NCI-H510A (cell line): Measurements from ENCODE around the gene CASK.
A peak's percentile ranks its signal among the peaks of the same experiment; 100 is the strongest.

Experiments
- DNase-seq: peaks from one replicate; lab custom pipeline; 2025; lab: John Stamatoyannopoulos, UW

The CASK gene, protein sequence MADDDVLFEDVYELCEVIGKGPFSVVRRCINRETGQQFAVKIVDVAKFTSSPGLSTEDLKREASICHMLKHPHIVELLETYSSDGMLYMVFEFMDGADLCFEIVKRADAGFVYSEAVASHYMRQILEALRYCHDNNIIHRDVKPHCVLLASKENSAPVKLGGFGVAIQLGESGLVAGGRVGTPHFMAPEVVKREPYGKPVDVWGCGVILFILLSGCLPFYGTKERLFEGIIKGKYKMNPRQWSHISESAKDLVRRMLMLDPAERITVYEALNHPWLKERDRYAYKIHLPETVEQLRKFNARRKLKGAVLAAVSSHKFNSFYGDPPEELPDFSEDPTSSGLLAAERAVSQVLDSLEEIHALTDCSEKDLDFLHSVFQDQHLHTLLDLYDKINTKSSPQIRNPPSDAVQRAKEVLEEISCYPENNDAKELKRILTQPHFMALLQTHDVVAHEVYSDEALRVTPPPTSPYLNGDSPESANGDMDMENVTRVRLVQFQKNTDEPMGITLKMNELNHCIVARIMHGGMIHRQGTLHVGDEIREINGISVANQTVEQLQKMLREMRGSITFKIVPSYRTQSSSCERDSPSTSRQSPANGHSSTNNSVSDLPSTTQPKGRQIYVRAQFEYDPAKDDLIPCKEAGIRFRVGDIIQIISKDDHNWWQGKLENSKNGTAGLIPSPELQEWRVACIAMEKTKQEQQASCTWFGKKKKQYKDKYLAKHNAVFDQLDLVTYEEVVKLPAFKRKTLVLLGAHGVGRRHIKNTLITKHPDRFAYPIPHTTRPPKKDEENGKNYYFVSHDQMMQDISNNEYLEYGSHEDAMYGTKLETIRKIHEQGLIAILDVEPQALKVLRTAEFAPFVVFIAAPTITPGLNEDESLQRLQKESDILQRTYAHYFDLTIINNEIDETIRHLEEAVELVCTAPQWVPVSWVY

DNA sequence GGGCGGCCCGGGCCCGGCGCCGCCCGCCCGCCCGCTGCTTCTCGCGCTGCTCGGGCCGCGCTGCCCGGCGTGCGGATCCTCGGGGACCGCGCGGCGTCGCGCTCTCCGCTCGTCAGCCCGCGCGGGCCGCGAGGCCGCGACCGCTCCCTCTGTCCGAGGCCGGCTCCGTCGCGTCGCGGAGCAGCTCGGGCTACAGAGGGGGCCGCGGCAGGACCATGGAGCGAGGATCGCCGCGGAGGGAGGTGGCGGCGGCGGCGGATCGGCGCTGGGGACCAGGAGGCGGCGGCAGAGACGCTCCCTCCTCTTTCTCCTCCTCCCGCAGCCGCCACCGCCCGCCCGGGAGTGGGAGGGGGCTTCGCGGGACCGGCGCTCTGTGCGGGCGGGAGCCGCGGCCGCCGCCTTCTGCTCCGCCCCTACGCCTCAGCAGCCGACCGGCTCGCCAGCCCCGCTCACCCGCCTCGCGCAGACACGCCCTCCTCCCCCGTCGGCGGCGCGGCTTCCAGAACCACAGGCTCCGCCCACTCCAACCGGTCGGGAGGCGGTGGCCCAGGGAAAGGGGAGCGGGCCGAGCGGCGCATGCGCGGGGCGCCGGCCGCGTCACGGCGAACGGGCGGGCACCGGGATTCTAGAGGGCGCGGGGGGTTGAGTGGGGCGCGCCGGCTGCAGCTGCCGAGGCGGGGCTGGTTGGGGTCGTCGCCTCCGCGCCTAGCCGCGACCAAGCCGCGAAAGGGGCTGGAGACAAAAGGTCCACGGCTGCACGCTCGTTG, at the start of gene CASK:
CASK (minus strand) TSS at position 344 of the 767 bp plus-strand sequence. CDS start 566 bp downstream, outside the sequence.
- DNase-seq, result peak; percentile 83

DNA sequence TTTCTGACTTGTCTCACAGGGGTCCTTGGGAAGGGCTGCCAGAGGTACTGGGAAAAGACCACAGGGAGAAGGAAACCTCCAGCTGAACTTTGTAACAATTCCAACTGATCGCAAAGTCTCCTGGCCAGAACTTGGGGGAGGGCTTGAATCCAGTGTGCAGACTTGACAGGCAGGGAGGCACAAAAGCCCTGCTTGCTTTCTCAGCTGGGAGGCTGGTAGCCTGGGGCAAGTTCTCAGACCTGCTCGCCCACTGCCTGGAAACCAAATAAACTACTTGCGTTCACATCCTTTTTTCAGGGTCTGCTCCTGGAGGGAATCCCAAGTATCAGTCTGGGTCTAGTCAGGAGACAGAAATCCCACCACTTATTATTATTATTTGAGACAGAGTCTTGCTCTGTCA, 48.0 kb upstream of the CASK start:
- DNase-seq, result no peak

DNA sequence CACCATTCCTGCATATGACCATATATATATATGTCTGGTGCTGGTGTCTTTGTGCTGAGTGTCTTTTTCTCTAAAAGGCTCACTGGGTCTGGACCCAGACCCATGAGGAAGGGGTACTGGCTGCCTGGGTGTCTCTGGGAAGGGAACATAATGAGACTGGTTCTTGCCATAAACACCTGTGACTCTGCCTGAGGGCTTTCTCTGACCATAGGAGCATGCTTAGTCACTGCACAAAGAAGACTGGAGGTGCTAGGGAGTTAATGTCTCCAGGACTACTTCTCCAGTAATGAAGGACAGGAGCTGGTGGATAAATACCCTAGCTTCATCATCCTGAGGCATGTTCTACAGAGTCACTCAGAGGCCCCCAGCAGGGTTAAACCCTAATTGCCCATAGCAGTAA, 47.1 kb upstream of the CASK start:
- DNase-seq, result no peak

DNA sequence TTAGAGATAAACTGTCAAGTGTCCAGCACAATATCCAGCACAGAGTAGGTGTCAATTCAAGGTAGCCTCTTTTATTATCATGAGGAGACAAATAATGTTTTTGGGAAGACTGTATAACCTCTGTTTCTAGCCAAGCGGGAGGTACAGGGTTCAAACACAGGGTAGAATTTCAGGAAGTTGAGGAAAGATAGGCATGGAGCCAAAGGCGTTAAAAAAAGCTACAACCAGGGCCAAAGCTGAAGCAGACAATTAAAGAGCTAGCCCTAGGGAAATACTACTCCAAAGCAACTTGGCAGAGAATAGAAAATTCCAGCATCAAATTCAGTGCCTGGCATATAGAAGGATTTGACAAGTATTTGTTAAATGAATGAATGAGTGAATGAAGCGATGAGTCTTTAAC, 40.0 kb upstream of the CASK start:
- DNase-seq, result no peak

DNA sequence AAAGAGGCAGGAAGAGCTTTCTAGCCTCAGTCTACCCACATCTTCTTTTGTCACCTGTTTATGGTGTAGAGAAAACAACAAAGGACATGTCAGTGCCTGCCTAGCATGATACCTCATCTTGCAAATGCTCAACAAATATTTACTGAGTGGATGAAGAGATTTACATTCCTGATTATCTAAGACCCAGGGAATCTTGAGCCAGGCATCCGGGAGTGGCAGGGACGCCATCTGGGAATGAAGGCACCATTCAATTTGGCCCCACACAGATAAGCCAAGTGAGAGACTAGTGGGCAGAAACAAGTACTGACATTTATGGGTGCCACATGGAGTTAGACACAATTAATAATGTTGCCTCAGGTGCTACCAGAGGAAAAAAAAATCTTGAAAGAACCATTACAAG, 36.8 kb upstream of the CASK start:
- DNase-seq, result no peak

DNA sequence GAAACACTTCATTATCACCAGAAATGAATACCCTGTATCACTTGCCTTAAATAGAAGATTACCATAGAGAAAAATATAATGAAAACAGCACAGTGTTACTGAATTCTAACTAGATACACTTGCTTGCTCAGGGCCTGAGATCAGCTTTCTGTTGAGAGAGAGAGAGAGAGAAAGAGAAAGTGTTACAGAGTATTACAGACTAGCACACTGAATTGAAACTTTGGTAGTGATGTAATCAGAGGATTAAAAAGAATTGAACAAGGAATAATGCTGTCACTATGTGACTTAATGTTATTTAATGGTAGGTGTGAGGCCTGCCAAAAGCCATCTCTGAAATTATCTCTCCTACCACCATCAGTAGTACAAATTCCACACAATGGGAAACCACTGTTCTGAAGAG, 35.5 kb upstream of the CASK start:
- DNase-seq, result no peak

DNA sequence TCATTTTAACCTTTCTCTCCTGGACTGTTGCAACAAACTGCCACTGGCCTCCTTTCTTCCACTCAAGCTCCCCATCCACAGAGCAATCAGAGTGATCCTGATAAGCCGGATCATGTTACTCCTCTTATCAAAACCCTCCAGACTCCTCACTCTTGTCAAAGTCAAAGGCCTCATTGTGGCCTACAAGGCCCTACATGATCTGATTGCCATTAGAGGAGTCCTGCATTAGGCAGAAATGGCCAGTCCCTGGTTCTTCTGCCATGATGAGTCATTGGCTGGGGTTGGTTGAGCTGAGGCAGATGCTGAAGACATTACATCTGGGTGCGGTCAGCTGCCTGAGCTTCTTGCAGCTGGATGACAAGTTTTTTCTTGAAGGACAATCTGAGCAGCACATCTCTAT, 32.7 kb upstream of the CASK start:
- no peak for DNase-seq

DNA sequence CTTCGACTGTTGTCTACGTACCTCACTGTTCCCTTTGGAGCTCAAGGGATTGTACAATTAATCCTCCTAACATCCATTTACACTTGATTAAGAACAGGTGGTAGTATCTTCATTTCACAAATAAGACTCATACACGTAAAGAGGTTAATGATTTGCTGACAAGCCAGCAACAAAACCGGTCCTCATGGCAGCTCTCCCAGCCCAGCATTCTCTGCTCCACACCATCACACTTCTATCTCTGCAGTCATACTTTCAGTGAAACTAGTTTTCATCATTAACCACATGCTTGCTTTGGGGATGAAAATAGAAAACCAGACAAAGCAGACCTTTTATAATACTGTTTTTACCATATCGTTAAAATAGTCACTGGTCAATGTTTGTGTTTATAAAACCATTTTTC, 28.7 kb upstream of the CASK start:
- no peak for DNase-seq

DNA sequence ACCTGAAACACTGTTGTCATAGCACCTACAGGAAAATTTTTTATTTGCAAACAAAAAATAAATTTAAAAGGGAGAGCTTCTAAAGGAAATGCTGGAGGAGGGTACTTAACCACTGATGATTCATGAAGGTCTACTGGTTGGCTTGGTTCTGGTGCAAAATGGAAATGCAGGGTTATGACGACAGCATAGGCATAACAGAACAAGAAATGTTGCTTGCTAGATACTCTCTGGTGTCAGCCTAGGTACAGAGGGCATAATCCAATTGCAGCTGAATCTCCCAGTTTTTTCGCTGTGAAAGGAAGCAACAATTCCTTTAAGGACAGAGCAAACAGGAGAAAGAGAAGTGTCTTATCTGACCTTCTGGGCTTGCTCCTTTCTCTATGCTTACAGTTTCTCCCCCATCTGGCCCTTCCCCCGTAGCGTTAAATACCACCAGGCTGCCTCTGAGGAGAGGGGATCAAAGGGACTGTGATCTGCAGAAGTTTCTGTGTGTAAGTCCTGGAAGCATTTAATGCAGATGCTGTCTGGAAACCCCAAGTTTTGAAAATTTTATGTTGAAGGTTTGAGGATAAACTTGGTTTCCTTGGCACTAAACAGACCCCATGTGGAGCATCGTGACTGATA, 23.7 kb upstream of the CASK start:
- no peak for DNase-seq

DNA sequence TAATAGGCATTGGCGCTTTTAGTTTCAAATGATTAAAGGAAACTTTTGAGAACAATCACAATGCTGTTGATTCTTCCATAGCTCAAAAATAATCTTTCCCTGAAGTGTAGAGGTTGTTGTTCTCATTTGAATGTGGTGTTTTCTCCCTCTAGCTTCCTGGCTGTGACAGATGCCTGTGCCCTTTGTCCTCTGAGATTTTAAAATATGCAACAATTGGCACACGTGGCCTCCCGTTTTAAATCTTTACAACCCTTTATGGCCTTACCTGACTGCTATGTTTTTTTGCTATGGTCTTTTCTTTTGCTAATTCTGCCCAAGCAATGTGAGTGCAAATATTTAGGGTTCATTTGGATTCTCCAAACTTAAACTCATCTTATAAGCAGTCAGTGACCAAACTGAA, 22.9 kb upstream of the CASK start:
- no peak for DNase-seq

DNA sequence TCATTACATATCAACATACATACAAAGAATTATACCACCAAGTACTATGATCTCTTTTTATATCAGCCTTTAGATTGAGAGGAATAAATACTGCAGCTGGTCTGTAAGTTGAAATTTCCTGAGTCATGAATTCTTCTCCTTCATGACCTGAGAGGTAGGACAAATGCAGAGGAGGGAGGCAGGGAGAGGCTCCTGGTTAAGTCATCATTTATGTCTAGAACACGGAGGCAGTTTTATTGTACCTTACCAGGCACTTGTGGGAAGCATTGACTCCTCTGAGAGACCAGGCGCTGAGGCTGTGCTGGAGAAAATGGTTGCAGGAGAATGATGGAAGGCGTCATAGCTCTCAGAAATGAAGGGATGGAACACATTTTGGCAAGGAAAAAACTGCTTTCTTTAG, 12.5 kb upstream of the CASK start:
- no peak for DNase-seq

DNA sequence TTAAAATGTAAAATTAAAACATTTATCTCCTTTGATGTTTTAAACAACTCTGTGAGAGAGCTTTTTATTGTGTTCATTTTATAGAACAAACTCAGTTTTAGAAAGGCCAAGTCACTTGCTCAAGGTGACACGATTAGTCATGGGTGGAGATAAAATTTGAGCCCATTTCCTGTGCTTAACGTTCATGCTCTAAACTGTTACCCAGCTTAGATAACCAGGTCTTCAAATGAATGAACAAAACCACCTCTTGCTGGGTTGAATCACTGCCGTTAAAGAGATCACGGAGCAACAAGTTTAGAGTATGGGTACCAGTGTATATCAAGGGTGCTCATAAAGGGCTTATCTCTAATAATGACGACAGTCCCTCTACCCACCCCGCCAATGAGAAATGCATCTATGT, 10.2 kb upstream of the CASK start:
- DNase-seq, result no peak

DNA sequence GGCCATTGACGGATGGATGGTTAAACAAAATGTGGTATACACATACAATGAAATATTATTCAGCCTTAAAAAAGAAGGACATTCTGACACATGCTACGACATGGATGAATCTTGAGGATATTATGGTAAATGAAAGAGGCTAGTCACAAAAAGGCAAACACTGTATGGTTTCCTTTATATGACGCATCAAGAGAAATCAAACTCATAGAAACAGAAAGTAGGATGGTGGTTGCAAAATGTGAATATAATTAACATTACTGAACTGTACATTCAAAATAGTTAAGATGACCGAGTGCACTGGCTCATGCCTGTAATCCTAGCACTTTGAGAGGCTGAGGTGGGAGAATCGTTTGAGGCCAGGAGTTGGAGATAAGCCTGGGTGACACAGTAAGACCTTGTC, 9.5 kb upstream of the CASK start:
- DNase-seq, result no peak

DNA sequence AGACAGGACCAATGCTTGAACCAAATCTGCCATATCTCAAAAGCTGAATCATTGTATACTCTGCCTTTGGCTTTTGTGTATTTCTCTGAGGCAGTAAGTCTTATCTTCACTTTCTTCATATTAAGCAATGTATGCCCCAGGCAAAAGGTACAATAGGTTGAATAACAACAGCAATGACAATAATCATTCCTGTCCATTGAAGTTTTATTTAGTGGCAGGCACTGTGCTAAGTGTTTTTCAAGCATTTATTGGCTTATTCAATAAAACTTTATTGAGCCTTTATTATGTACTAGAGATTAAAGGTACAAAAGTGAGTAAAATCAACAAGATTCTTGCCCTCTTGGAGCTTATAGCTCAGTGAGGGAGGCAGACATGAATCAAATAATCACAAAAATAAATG, 8.2 kb upstream of the CASK start:
- no peak for DNase-seq

DNA sequence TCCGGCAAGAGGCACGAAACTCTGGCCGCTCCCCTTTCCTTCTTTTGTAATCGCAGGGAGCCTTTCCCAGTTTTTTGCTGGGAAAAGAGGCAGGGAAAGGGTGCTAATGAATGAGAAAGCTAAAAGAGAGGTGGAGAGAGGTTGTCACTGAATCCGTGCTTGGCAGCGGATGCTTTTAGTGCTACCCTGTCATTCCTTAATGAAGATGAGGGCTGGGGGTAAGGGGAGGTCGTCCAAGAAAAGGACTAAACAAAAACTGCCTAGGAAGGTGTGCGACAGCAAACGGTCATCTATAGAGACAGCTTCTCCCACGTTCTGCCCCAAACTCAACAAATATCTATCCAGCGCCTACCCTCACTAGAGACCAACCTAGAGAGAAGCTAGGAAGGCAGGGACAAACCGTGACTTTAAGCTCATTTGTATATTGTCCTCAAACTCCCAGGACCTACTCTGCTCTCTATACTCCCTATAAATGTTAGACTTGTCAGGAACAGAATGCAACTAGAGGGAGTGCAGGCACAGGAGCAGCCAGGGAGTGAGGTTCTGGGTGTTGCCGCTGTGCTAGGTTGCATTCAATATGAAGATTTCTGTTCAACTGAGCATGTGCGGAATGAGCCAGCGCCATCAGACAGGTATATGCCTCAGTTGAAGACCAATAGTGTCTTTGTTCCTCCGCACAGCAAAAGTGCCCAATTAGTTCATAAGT, 777 bp upstream of the CASK start:
- peak; percentile 36 for DNase-seq

DNA sequence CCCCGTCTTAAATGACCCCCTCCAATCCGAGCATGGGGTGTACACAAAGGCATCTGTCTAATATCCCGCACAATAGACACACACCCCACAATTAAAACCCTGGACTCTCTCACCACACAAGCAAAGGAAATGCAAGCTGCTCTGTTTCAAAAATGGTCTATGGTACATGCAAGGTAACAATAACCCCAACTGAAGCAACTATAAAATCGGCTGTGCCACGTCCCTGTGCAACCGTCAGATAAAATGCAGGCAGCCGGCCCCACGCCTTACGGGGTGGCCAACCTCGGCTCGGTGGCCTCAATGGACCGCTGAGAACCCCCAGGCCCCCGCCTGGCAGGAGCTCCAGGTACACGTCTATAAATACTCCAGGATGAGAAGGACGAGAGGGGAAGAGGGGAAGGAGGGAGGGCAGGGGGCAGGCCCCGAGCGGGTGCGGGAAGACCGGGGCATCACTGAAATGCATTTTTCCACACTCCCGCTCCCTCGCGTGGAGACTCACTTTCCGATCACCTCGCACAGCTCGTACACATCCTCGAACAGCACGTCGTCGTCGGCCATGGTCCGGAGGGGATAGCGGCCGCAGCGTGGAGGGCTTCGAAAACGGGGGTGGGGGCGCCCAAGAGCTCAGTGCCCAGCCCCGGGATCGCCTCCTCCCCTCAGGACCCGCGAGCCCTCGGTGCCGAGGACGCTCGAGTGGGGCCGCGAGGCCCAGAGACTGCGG, 763 bp downstream of the CASK start:
- DNase-seq, result no peak

DNA sequence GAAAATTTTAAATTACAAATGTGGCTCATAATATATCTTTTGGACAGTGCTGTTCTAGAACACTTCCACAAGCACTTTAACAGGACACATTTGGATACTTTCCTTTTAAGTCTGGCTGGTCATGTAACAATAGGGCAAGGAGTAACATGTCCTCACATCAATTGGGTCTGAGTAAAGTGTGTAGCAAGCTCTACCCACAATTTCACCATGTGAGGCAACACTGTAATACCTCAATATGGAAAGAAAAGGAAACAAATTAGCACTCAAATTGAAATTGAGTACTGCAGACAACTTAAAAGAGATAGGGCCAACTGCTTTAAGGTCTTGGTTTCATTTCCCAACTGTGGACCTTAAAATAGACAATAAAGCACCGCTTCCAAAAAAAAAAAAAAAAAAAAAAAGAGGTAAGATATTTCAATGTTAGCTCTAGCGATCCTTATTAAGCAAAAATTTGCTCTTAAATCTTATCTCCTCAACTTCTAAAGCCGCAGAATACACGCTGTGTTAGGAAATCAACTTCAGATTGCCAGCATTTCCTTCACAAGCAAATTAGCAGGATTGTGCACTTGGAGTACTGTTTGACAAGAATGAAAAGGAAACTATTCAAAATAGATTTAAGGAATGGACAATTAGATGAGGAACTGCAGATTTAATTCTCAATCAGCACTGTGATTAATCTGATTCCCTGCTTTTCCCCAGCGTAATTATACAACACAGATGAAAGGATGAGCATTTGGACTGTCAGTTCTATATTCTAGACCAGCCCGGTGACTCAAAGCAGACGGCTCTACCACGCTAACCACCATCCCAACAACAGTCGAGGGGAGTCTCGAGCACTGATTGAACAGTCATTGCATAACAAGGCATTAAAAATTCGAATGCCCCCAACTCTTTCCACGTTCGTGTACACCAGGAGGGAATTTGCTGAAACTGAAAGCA, 1.6 kb downstream of the CASK start:
- no peak for DNase-seq

DNA sequence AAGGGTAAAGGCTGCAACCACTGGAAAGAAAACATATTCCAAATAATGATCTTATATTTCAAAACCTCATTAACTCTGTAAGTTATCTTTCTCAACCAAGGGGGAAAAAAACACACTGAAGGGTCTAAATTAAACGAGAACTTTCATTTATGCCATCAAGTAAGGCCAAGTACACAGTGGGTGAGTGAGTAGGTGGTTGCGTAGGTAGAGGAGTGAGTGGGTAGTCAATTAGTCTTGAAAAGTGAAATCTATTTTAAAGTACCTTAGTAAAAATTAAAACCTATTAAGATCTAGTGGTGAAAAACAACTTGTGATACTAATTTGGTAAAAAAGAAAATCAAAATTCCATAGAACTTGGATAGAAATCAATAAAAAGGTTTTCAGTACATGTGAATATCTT, 3.5 kb downstream of the CASK start:
- DNase-seq, result no peak

DNA sequence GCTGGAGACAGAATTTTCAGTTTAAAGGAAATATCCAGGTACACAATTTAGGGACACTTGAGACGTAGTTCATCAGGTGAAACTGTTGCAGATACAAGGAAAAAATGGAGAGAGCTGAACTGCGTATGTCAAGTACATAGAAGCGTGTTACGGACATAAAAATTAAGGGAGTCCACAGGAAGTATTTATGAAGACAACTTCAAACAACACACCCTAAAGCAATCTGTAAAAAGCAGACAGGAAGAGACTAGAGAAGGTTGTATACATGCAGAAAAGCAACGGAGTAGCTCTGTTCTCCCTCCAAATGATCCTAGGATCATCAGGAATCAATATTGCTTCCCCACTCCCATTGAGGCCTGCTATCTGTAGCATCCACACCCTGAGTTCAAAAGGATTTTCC, 5.8 kb downstream of the CASK start:
- DNase-seq, result no peak

DNA sequence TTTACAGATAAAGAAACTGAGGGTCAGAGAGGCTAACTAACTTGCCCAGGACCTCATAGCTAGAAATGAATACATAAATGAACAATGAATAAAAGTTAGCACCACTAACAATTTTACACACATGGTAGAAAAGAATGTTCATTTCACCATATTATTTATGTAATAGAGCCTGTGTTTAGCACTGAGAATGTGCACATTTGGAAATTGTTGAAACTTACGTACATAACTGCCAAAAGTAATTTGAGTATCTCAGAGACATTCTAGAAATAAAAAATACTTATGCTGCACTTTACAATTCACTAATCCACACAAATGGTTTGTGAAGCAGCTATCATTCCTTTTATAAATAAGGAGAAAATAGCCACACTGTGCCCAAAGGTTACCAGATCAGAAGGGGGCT, 9.9 kb downstream of the CASK start:
- no peak for DNase-seq
